Endodermal cell (in vitro differentiated cells): ENCODE data around the gene SYN1. TPM values are rescaled to one million over a fixed set of nuclear protein-coding genes. Genes with fewer than 3 reads are reported as not detected.
A peak's percentile ranks its signal among the peaks of the same experiment; 100 is the strongest.

ENCODE experiments used
- DNase-seq: peaks from one replicate; pipeline ENCODE4 v3.0.0-alpha.2; 2017
- H3K27ac ChIP-seq: 2 replicates; pipeline ENCODE4 v1.5.1; 2013; ENCODE audit warnings: mild to moderate bottlenecking, low read depth, low read length, moderate library complexity
- H3K27me3 ChIP-seq: 2 replicates; pipeline ENCODE4 v1.6.1; 2013; ENCODE audit warnings: mild to moderate bottlenecking, low read length, moderate library complexity; ENCODE audit not compliant: insufficient read depth, control insufficient read depth, poor library complexity, severe bottlenecking
- H3K36me3 ChIP-seq: 2 replicates; pipeline ENCODE4 v1.7.0; 2013; ENCODE audit warnings: mild to moderate bottlenecking, low read length, moderate library complexity; ENCODE audit not compliant: control insufficient read depth, insufficient read depth
- H3K4me1 ChIP-seq: one replicate; pipeline ENCODE4 v1.7.0; 2013; ENCODE audit warnings: low read length; ENCODE audit not compliant: control insufficient read depth, insufficient read depth
- H3K4me3 ChIP-seq: 2 replicates; pipeline ENCODE4 v1.5.1; 2013; ENCODE audit warnings: mild to moderate bottlenecking, low read length, moderate library complexity
- H3K9ac ChIP-seq: 2 replicates; pipeline ENCODE4 v1.6.1; 2013; ENCODE audit warnings: mild to moderate bottlenecking, low read length, moderate library complexity; ENCODE audit not compliant: poor library complexity, severe bottlenecking; ENCODE audit errors: extremely low read depth
- H3K9me3 ChIP-seq: 2 replicates; pipeline ENCODE4 v1.6.1; 2013; ENCODE audit warnings: mild to moderate bottlenecking, low read length, moderate library complexity; ENCODE audit not compliant: control insufficient read depth
- H3K27ac Mint-ChIP-seq: 2 replicates; pipeline ENCODE4 v1.8.0; 2020; ENCODE audit warnings: mixed read lengths
- H3K27me3 Mint-ChIP-seq: 2 replicates; pipeline ENCODE4 v1.8.0; 2021; ENCODE audit warnings: mild to moderate bottlenecking, mixed read lengths; ENCODE audit not compliant: insufficient read depth
- H3K36me3 Mint-ChIP-seq: 2 replicates; pipeline ENCODE4 v1.8.0; 2020; ENCODE audit warnings: low read depth, mixed read lengths
- H3K4me1 Mint-ChIP-seq: 2 replicates; pipeline ENCODE4 v1.8.0; 2020; ENCODE audit warnings: mixed read lengths
- H3K4me3 Mint-ChIP-seq: 2 replicates; pipeline ENCODE4 v1.8.0; 2020; ENCODE audit warnings: mild to moderate bottlenecking, moderate library complexity, mixed read lengths
- H3K9me3 Mint-ChIP-seq: 2 replicates; pipeline ENCODE4 v1.8.0; 2020; ENCODE audit warnings: mild to moderate bottlenecking, mixed read lengths
- WGBS, 2 experiments: methylation state at CpG; one replicate each; pipeline versions ENCODE4 v1.1.5 to v1.1.7; 2013; ENCODE audit warnings: missing lambda C conversion rate in 2 of 2, mixed read lengths in 1 of 2; ENCODE audit not compliant: insufficient coverage in 1 of 2, insufficient read length in 1 of 2; 5-methylcytosine and 5-hydroxymethylcytosine counted together
- total RNA-seq, 2 donors: library from RNA; stranded (reverse); fragmentation: NEBNext Ultra II Directional in 1 of 2; extraction: Animal tissue kit (Norgen Biotek cat#: 25700) in 1 of 2; gene quantifications; 2 replicates in 1 of 2; 3 replicates in 1 of 2; pipeline ENCODE4 v1.2.1, GENCODE V29; 2021
- TF ChIP-seq, protein P1 (sequence below): fragments of 200-600 bp; sonication (generic); conservative IDR thresholded peaks from 2 replicates; pipeline ENCODE4 v1.5.0; 2021; ENCODE audit warnings: antibody characterized with exemption, mild to moderate bottlenecking

SYN1 gene
- total RNA-seq, 2 donors from 2014 or later, result 4.9 to 5.3 TPM

DNA sequence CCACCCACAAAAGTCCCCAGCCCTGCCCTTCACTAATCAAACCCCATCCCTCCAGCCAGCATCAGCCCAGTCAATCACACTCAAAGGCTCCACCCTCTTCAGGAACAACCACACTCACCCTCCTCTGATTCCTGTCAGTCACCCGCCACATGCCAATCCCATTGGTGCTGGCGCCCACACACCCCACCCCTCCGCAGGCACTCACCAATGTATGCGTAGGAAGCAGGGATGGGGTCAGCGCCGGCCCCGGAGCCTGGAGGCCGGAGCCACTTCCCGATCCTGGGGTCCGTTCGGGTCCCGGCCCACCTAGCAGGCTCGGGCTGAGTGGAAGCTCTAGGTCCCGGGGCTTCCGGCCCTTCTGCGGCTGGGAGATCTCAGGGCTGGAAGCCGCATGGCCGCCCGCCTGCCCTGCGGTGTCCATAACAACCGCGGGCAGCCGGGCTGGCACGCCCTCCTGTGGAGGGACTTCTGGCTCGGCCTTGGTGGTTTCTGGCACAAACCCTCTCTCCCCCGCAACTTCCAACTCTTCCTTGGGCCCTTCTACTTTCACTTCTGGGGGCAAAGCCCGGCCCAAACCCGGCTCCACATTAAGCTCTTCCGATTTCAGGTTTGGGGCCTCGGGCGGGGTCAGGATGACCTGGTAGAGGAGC is 18.0 kb upstream of the SYN1 start:
- no peak overlapping the region for H3K27ac Mint-ChIP-seq
- peak overlapping the region; percentile 38 for H3K4me3 Mint-ChIP-seq
- peaks cover 65% of the 10 kb centered on the region for H3K9me3 Mint-ChIP-seq
- no peaks in the 10 kb centered on the region for H3K27me3 Mint-ChIP-seq
- DNase-seq, result peak; percentile 92
- Histone ChIP-seq H3K4me1 (no peaks in the 10 kb centered on the region), H3K9ac (no peak overlapping the region), H3K9me3 (peaks cover 21% of the 10 kb centered on the region), H3K4me3 (no peak overlapping the region), H3K36me3 (peaks cover 30% of the 10 kb centered on the region), H3K27me3 (no peaks in the 10 kb centered on the region), H3K27ac (no peak overlapping the region)
- WGBS, 2 experiments, result 81 to 92% methylated on average over 6 to 31 of the region's 31 CpGs
- TF ChIP-seq, protein P1, sequence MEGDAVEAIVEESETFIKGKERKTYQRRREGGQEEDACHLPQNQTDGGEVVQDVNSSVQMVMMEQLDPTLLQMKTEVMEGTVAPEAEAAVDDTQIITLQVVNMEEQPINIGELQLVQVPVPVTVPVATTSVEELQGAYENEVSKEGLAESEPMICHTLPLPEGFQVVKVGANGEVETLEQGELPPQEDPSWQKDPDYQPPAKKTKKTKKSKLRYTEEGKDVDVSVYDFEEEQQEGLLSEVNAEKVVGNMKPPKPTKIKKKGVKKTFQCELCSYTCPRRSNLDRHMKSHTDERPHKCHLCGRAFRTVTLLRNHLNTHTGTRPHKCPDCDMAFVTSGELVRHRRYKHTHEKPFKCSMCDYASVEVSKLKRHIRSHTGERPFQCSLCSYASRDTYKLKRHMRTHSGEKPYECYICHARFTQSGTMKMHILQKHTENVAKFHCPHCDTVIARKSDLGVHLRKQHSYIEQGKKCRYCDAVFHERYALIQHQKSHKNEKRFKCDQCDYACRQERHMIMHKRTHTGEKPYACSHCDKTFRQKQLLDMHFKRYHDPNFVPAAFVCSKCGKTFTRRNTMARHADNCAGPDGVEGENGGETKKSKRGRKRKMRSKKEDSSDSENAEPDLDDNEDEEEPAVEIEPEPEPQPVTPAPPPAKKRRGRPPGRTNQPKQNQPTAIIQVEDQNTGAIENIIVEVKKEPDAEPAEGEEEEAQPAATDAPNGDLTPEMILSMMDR, result peak; percentile 37
- H3K36me3 Mint-ChIP-seq, result peaks cover 50% of the 10 kb centered on the region
- peaks cover 3% of the 10 kb centered on the region for H3K4me1 Mint-ChIP-seq

DNA sequence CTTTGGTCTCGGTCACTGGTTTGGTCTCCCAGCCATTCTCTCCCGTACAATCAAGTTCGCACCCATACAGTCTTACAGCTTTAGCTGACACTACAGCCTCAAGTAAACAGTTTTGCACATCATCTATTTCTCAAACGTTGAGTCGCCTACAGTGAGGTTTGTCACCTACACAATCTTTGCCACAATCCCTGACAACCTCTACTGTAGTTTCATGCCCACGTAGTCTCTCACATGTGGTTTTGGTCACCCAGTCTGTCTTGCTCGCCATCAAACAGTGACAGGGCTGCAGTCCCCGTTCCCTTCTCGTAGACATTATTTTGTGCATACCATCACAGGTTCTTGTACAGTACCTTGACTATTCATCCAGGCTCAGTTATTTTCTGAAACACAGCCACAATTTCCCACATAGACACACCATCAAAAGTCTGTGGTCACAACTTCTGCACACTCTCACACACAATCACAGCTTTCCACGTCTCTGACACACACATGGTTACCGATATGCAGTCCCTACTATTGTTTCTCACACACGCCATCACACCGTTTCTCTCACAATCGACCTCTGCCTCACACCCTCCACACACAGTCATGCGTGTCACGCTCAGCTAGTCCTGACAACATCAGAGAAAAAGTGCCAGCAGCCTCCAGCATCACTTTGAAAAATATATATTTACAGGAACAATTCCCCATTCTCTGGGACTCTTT is 15.4 kb upstream of the SYN1 start:
- no peaks in the 10 kb centered on the region for H3K4me1 ChIP-seq
- 89 to 94% methylated on average over 6 to 16 of the region's 16 CpGs for whole genome bisulfite sequencing, 2 experiments
- TF ChIP-seq, protein P1, result no peak
- DNase-seq, result no peak
- H3K27me3 ChIP-seq, result no peaks in the 10 kb centered on the region
- H3K9me3 ChIP-seq, result peaks cover 4% of the 10 kb centered on the region
- no peak overlapping the region for H3K4me3 ChIP-seq
- H3K27ac ChIP-seq, result no peak overlapping the region
- no peak overlapping the region for H3K27ac Mint-ChIP-seq
- no peaks in the 10 kb centered on the region for H3K27me3 Mint-ChIP-seq
- peaks cover 31% of the 10 kb centered on the region for H3K36me3 Mint-ChIP-seq
- peaks cover 52% of the 10 kb centered on the region for H3K9me3 Mint-ChIP-seq
- peaks cover 5% of the 10 kb centered on the region for H3K4me1 Mint-ChIP-seq
- no peak overlapping the region for H3K9ac ChIP-seq
- H3K4me3 Mint-ChIP-seq, result no peak overlapping the region
- peaks cover 13% of the 10 kb centered on the region for H3K36me3 ChIP-seq

DNA sequence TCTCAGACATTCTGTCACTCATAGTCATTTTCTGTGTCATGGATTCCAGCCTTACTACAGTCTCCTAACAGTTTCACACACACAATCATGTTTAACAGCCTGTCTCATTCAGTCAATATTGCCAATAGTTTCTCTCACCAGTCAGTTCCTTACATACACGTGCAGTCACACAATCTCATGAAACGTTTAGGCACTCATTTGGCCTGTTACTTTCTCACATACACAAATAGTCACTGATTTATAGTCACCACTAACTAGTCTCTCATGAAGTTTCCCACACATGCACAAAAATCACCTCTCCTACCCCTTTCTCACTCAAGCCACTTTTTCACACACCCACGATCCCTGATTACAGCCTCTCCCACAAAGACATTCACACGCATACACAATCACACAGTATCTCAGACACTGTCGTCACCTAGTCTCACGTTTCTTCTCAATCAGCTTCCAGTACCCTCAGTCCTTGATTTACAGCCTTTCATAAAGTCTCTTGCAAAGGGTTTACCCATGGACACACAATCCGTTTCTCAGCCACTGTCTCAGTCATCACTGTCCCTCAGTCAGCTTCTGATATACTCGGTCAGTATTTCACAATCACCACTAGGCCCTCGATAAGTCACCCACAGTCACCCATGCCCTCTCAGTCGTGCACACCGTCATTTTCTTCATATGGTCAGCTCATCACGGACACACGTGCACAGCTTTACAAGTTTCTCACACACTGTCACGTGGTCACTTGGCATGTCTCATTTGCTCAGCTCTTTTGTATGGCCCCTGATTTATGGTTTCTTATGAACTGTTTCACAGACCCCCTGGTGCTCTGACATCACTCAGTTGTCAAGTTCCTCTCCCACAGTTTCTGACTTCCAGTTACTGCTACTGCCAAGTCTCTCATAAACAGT is 14.3 kb upstream of the SYN1 start:
- H3K36me3 ChIP-seq, result peaks cover 6% of the 10 kb centered on the region
- Mint-ChIP-seq H3K36me3 (peaks cover 21% of the 10 kb centered on the region), H3K27me3 (no peaks in the 10 kb centered on the region), H3K9me3 (peaks cover 46% of the 10 kb centered on the region), H3K4me3 (no peak overlapping the region), H3K4me1 (peaks cover 11% of the 10 kb centered on the region), H3K27ac (no peak overlapping the region)
- no peaks in the 10 kb centered on the region for H3K27me3 ChIP-seq
- H3K4me3 ChIP-seq, result no peak overlapping the region
- 82 to 97% methylated on average over 6 to 14 of the region's 14 CpGs for WGBS, 2 experiments
- DNase-seq, result no peak
- no peaks in the 10 kb centered on the region for H3K4me1 ChIP-seq
- H3K27ac ChIP-seq, result no peak overlapping the region
- H3K9ac ChIP-seq, result no peak overlapping the region
- H3K9me3 ChIP-seq, result no peaks in the 10 kb centered on the region
- TF ChIP-seq, protein P1, result no peak
